Embryonic facial prominence (tissue), 1 donor: ENCODE measurements around the gene TMC2.
"Not testable (repeated sequence)": the region's sequence is repeated elsewhere in the genome, so short reads cannot be mapped to it uniquely, and the experiment has no call there.

Experiments used
- DNase-seq: peaks from one replicate; pipeline ENCODE4 v3.0.0-alpha.2; 2016; ENCODE audit errors: extremely low spot score

Gene TMC2

GRCh38 chr20:2663364-2663886 lies 127.1 kb downstream of the TMC2 start:
- DNase-seq: no peak

- peak; percentile 93 for DNase-seq
Observed at GRCh38 chr20:2663887-2664719, 127.7 kb downstream of the TMC2 start, which contains the start of gene IDH3B. TSS of gene IDH3B (minus strand) at chr20:2664216. CDS start at chr20:2664188, 28 bp downstream.

GRCh38 chr20:2671977-2672376 lies 135.6 kb downstream of the TMC2 start:
- DNase-seq: no peak

- no peak for DNase-seq
Observed at GRCh38 chr20:2672446-2672845, 136.1 kb downstream of the TMC2 start.

GRCh38 chr20:2673453-2673852 lies 137.1 kb downstream of the TMC2 start:
- no peak for DNase-seq

- DNase-seq: no peak
Observed at GRCh38 chr20:2680046-2680445, 143.7 kb downstream of the TMC2 start.

- DNase-seq: not testable (repeated sequence)
Observed at GRCh38 chr20:2682040-2682439, 145.7 kb downstream of the TMC2 start.

- not testable (repeated sequence) for DNase-seq
Observed at GRCh38 chr20:2684817-2685216, 148.4 kb downstream of the TMC2 start.

GRCh38 chr20:2687514-2687913 lies 151.1 kb downstream of the TMC2 start:
- no peak for DNase-seq

- DNase-seq: no peak
Observed at GRCh38 chr20:2688041-2688591, 151.7 kb downstream of the TMC2 start.

- no peak for DNase-seq
Observed at GRCh38 chr20:2690213-2690612, 153.8 kb downstream of the TMC2 start.

- no peak for DNase-seq
Observed at GRCh38 chr20:2690718-2691117, 154.3 kb downstream of the TMC2 start.

- no peak for DNase-seq
Observed at GRCh38 chr20:2691127-2691526, 154.8 kb downstream of the TMC2 start.
